Measurements from ENCODE around the gene GALR1.

Gene GALR1
- long read RNA-seq: 0 reads

- no peak for TF ChIP-seq GABPA (IDR thresholded peaks at IDR 0.05; ENCODE audit: low read depth)
- TF ChIP-seq, protein P1, sequence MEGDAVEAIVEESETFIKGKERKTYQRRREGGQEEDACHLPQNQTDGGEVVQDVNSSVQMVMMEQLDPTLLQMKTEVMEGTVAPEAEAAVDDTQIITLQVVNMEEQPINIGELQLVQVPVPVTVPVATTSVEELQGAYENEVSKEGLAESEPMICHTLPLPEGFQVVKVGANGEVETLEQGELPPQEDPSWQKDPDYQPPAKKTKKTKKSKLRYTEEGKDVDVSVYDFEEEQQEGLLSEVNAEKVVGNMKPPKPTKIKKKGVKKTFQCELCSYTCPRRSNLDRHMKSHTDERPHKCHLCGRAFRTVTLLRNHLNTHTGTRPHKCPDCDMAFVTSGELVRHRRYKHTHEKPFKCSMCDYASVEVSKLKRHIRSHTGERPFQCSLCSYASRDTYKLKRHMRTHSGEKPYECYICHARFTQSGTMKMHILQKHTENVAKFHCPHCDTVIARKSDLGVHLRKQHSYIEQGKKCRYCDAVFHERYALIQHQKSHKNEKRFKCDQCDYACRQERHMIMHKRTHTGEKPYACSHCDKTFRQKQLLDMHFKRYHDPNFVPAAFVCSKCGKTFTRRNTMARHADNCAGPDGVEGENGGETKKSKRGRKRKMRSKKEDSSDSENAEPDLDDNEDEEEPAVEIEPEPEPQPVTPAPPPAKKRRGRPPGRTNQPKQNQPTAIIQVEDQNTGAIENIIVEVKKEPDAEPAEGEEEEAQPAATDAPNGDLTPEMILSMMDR (IDR thresholded peaks at IDR 0.05; ENCODE audit: insufficient read depth, low read length): no peak
- no peak for TF ChIP-seq POLR2AphosphoS5 (IDR thresholded peaks at IDR 0.05; ENCODE audit: low read depth)
- TF ChIP-seq SPI1 (IDR thresholded peaks at IDR 0.05; ENCODE audit: borderline replicate concordance, low read depth): no peak
- TF ChIP-seq REST (IDR thresholded peaks at IDR 0.05; ENCODE audit: insufficient replicate concordance, low read depth): no peak
- DNase-seq (ENCODE audit: low read depth in 1 of 2, low spot score in 1 of 2): no peak
- Histone ChIP-seq H3K27me3 (ENCODE audit: insufficient read depth, poor library complexity, severe bottlenecking) (peaks cover 70% of the 10 kb centered on the region), H3K27ac (replicated peaks) (no peak within 1 kb of the TSS), H3K4me3 (replicated peaks; ENCODE audit: insufficient read depth, low read length) (no peak within 1 kb of the TSS)
These were observed at the start of gene GALR1 for GRCh38 chr18:77249569-77250500. GALR1 (plus strand) TSS chr18:77249848; CDS start chr18:77250549, 701 bp downstream.

GRCh38 chr18:77201506-77201905 lies 48.1 kb upstream of the GALR1 start:
- H3K4me3 ChIP-seq (replicated peaks; ENCODE audit: insufficient read depth, low read length): no peak overlapping the region
- TF ChIP-seq POLR2AphosphoS5 (IDR thresholded peaks at IDR 0.05; ENCODE audit: low read depth) (no peak), REST (IDR thresholded peaks at IDR 0.05; ENCODE audit: insufficient replicate concordance, low read depth) (no peak), SPI1 (IDR thresholded peaks at IDR 0.05; ENCODE audit: borderline replicate concordance, low read depth) (no peak)
- TF ChIP-seq, protein P1 (IDR thresholded peaks at IDR 0.05; ENCODE audit: insufficient read depth, low read length): no peak
- no peak overlapping the region for H3K27ac ChIP-seq (replicated peaks)
- no peak for DNase-seq (ENCODE audit: low read depth in 1 of 2, low spot score in 1 of 2)
- no peaks in the 10 kb centered on the region for H3K27me3 ChIP-seq (ENCODE audit: insufficient read depth, poor library complexity, severe bottlenecking)

- H3K27ac ChIP-seq (replicated peaks): no peak overlapping the region
- TF ChIP-seq GABPA (IDR thresholded peaks at IDR 0.05; ENCODE audit: low read depth) (no peak), SPI1 (IDR thresholded peaks at IDR 0.05; ENCODE audit: borderline replicate concordance, low read depth) (no peak), REST (IDR thresholded peaks at IDR 0.05; ENCODE audit: insufficient replicate concordance, low read depth) (no peak), POLR2AphosphoS5 (IDR thresholded peaks at IDR 0.05; ENCODE audit: low read depth) (no peak)
- TF ChIP-seq, protein P1 (IDR thresholded peaks at IDR 0.05; ENCODE audit: insufficient read depth, low read length): no peak
These were observed 47.3 kb upstream of the GALR1 start for GRCh38 chr18:77202329-77202728.

More at GRCh38 chr18:77202329-77202728, 47.3 kb upstream of the GALR1 start:
- DNase-seq (ENCODE audit: low read depth in 1 of 2, low spot score in 1 of 2): no peak
- H3K27me3 ChIP-seq (ENCODE audit: insufficient read depth, poor library complexity, severe bottlenecking): no peaks in the 10 kb centered on the region
- no peak overlapping the region for H3K4me3 ChIP-seq (replicated peaks; ENCODE audit: insufficient read depth, low read length)
